CD4-positive, CD25-positive, alpha-beta regulatory T cell (primary cell): ENCODE measurements around the gene ASIC5. TPM values are rescaled to one million over a fixed set of nuclear protein-coding genes. Genes with fewer than 3 reads are reported as not detected.

Source experiments
- ATAC-seq, 2 donors: fragments of 150-1000 bp; cut with Tn5 transposase; one replicate each; pipeline ENCODE4 v1.10.0; 2021; ENCODE audit warnings: low read depth in 2 of 2, moderate number of reproducible peaks in 2 of 2, moderate library complexity in 1 of 2
- DNase-seq, 3 donors: peaks; one replicate each; pipeline versions ENCODE4 v3.0.0 to v3.0.0-alpha.2; 2012 to 2022; ENCODE audit warnings: mixed read lengths in 1 of 3
- H3K27ac ChIP-seq: one replicate; pipeline ENCODE4 v1.7.0; 2013; ENCODE audit warnings: mild to moderate bottlenecking, low read length; ENCODE audit not compliant: insufficient read depth, poor library complexity, severe bottlenecking
- H3K27me3 ChIP-seq: one replicate; pipeline ENCODE4 v1.7.0; 2013; ENCODE audit warnings: low read length; ENCODE audit not compliant: control insufficient read depth, insufficient read depth
- H3K36me3 ChIP-seq: one replicate; pipeline ENCODE4 v1.7.0; 2013; ENCODE audit warnings: mild to moderate bottlenecking, low read length, moderate library complexity; ENCODE audit not compliant: control insufficient read depth, insufficient read depth
- H3K4me1 ChIP-seq: 2 replicates; pipeline ENCODE4 v1.7.0; 2013; ENCODE audit warnings: mild to moderate bottlenecking, low read length; ENCODE audit not compliant: insufficient read depth, control insufficient read depth, poor library complexity, severe bottlenecking
- H3K4me3 ChIP-seq: one replicate; pipeline ENCODE4 v1.7.0; 2013; ENCODE audit warnings: low read depth, mild to moderate bottlenecking, low read length, moderate library complexity
- H3K9me3 ChIP-seq, 2 experiments: 1 replicate in 1 of 2; 2 replicates in 1 of 2; pipeline ENCODE4 v1.7.0; 2013; ENCODE audit warnings: low read length in 2 of 2, mild to moderate bottlenecking in 1 of 2, moderate library complexity in 1 of 2; ENCODE audit not compliant: control insufficient read depth in 2 of 2
- H3K27ac Mint-ChIP-seq, 3 donors: one replicate each; pipeline ENCODE4 v1.8.0; 2020 to 2022; ENCODE audit warnings: mild to moderate bottlenecking in 3 of 3, mixed read lengths in 3 of 3, moderate library complexity in 2 of 3
- H3K27me3 Mint-ChIP-seq: one replicate; pipeline ENCODE4 v1.8.0; 2022; ENCODE audit warnings: mild to moderate bottlenecking, mixed read lengths
- H3K36me3 Mint-ChIP-seq: one replicate; pipeline ENCODE4 v1.8.0; 2020; ENCODE audit warnings: mixed read lengths
- H3K4me1 Mint-ChIP-seq, 4 donors: one replicate each; pipeline ENCODE4 v1.8.0; 2020 to 2022; ENCODE audit warnings: mixed read lengths in 4 of 4, mild to moderate bottlenecking in 1 of 4
- H3K4me3 Mint-ChIP-seq, 4 donors: one replicate each; pipeline ENCODE4 v1.8.0; 2020 to 2022; ENCODE audit warnings: mild to moderate bottlenecking in 4 of 4, mixed read lengths in 4 of 4, moderate library complexity in 3 of 4
- H3K9me3 Mint-ChIP-seq, 7 donors: one replicate each; pipeline ENCODE4 v1.8.0; 2020 to 2022; ENCODE audit warnings: mixed read lengths in 7 of 7, mild to moderate bottlenecking in 3 of 7, moderate library complexity in 2 of 7
- polyA plus RNA-seq, 4 donors: library from polyadenylated mRNA; unstranded; fragments of 300-500 nt; fragmentation: Illumina TruSeq; gene quantifications; one replicate each; pipeline ENCODE4 v1.2.3, GENCODE V29; 2021
- total RNA-seq: library from RNA; stranded (reverse); gene quantifications from one replicate; pipeline ENCODE4 v1.2.3, GENCODE V29; 2022

Gene ASIC5
- total and polyA plus RNA-seq, 5 donors from 2014 or later, result not detected

- Mint-ChIP-seq H3K27ac (no peak overlapping the region), H3K9me3 (no peaks in the 10 kb centered on the region), H3K4me1 (no peaks in the 10 kb centered on the region), H3K27me3 (no peaks in the 10 kb centered on the region), H3K36me3 (no peaks in the 10 kb centered on the region), H3K4me3 (no peak overlapping the region)
- Histone ChIP-seq H3K27me3 (no peaks in the 10 kb centered on the region), H3K9me3 (no peaks in the 10 kb centered on the region), H3K36me3 (no peaks in the 10 kb centered on the region), H3K4me3 (no peak overlapping the region), H3K27ac (no peak overlapping the region), H3K4me1 (no peaks in the 10 kb centered on the region)
- ATAC-seq (no peak), DNase-seq (peak in 2 of 3 donors; percentile 27 to 75)
Measured at GRCh38 chr4:155809835-155810234, 56.2 kb downstream of the ASIC5 start.

GRCh38 chr4:155807021-155807420 lies 59.1 kb downstream of the ASIC5 start:
- H3K9me3 Mint-ChIP-seq, result no peaks in the 10 kb centered on the region
- no peaks in the 10 kb centered on the region for H3K36me3 Mint-ChIP-seq
- Histone ChIP-seq H3K36me3 (no peaks in the 10 kb centered on the region), H3K4me3 (no peak overlapping the region), H3K27me3 (no peaks in the 10 kb centered on the region), H3K9me3 (no peaks in the 10 kb centered on the region), H3K27ac (no peak overlapping the region), H3K4me1 (no peaks in the 10 kb centered on the region)
- no peak overlapping the region for H3K4me3 Mint-ChIP-seq
- H3K27ac Mint-ChIP-seq, result no peak overlapping the region
- DNase-seq (no peak), ATAC-seq (no peak)
- no peaks in the 10 kb centered on the region for H3K4me1 Mint-ChIP-seq
- H3K27me3 Mint-ChIP-seq, result no peaks in the 10 kb centered on the region

GRCh38 chr4:155805016-155805415 lies 61.1 kb downstream of the ASIC5 start:
- Histone ChIP-seq H3K4me3 (no peak overlapping the region), H3K36me3 (no peaks in the 10 kb centered on the region), H3K27ac (no peak overlapping the region), H3K4me1 (no peaks in the 10 kb centered on the region), H3K9me3 (no peaks in the 10 kb centered on the region), H3K27me3 (no peaks in the 10 kb centered on the region)
- H3K4me1 Mint-ChIP-seq, result no peaks in the 10 kb centered on the region
- no peaks in the 10 kb centered on the region for H3K36me3 Mint-ChIP-seq
- H3K4me3 Mint-ChIP-seq, result no peak overlapping the region
- no peaks in the 10 kb centered on the region for H3K27me3 Mint-ChIP-seq
- H3K27ac Mint-ChIP-seq, result peak overlapping the region in 1 of 3 donors; percentile 53
- ATAC-seq (no peak), DNase-seq (no peak)
- H3K9me3 Mint-ChIP-seq, result no peaks in the 10 kb centered on the region

- no peaks in the 10 kb centered on the region for H3K36me3 ChIP-seq
- Mint-ChIP-seq H3K4me3 (no peak overlapping the region), H3K36me3 (no peaks in the 10 kb centered on the region), H3K9me3 (no peaks in the 10 kb centered on the region), H3K27me3 (peaks cover 5% of the 10 kb centered on the region), H3K4me1 (no peaks in the 10 kb centered on the region), H3K27ac (no peak overlapping the region)
- H3K27me3 ChIP-seq, result no peaks in the 10 kb centered on the region
- no peaks in the 10 kb centered on the region for H3K4me1 ChIP-seq
- ATAC-seq (no peak), DNase-seq (no peak)
- no peaks in the 10 kb centered on the region for H3K9me3 ChIP-seq
- no peak overlapping the region for H3K4me3 ChIP-seq
- H3K27ac ChIP-seq, result no peak overlapping the region
Measured at GRCh38 chr4:155802190-155802959, 63.7 kb downstream of the ASIC5 start.

- Mint-ChIP-seq H3K27me3 (peaks cover 5% of the 10 kb centered on the region), H3K4me1 (no peaks in the 10 kb centered on the region), H3K4me3 (no peak overlapping the region), H3K9me3 (no peaks in the 10 kb centered on the region), H3K36me3 (no peaks in the 10 kb centered on the region), H3K27ac (no peak overlapping the region)
- Histone ChIP-seq H3K4me3 (no peak overlapping the region), H3K27ac (no peak overlapping the region), H3K36me3 (no peaks in the 10 kb centered on the region), H3K27me3 (no peaks in the 10 kb centered on the region), H3K4me1 (no peaks in the 10 kb centered on the region), H3K9me3 (no peaks in the 10 kb centered on the region)
- ATAC-seq (no peak), DNase-seq (no peak)
Measured at GRCh38 chr4:155800685-155801343, 65.3 kb downstream of the ASIC5 start.

GRCh38 chr4:155799794-155800123 lies 66.3 kb downstream of the ASIC5 start:
- H3K36me3 ChIP-seq, result no peaks in the 10 kb centered on the region
- H3K27ac ChIP-seq, result no peak overlapping the region
- Mint-ChIP-seq H3K27ac (no peak overlapping the region), H3K27me3 (peaks cover 5% of the 10 kb centered on the region), H3K4me1 (no peaks in the 10 kb centered on the region), H3K36me3 (no peaks in the 10 kb centered on the region), H3K4me3 (no peak overlapping the region), H3K9me3 (no peaks in the 10 kb centered on the region)
- no peak overlapping the region for H3K4me3 ChIP-seq
- no peak for DNase-seq
- ATAC-seq, result no peak
- H3K4me1 ChIP-seq, result no peaks in the 10 kb centered on the region
- no peaks in the 10 kb centered on the region for H3K9me3 ChIP-seq
- H3K27me3 ChIP-seq, result no peaks in the 10 kb centered on the region

GRCh38 chr4:155799116-155799793 lies 66.8 kb downstream of the ASIC5 start:
- H3K27ac ChIP-seq, result no peak overlapping the region
- H3K27ac Mint-ChIP-seq, result no peak overlapping the region
- H3K4me3 Mint-ChIP-seq, result no peak overlapping the region
- H3K9me3 Mint-ChIP-seq, result no peaks in the 10 kb centered on the region
- H3K36me3 Mint-ChIP-seq, result no peaks in the 10 kb centered on the region
- no peaks in the 10 kb centered on the region for H3K36me3 ChIP-seq
- no peaks in the 10 kb centered on the region for H3K9me3 ChIP-seq
- peaks cover 5% of the 10 kb centered on the region for H3K27me3 Mint-ChIP-seq
- ATAC-seq, result no peak
- H3K4me1 Mint-ChIP-seq, result no peaks in the 10 kb centered on the region
- no peak for DNase-seq
- H3K4me1 ChIP-seq, result no peaks in the 10 kb centered on the region
- H3K4me3 ChIP-seq, result no peak overlapping the region
- no peaks in the 10 kb centered on the region for H3K27me3 ChIP-seq
